ENCODE data around the gene ARAP2.

- TF ChIP-seq CTCF (conservative IDR thresholded peaks at IDR 0.05; ENCODE audit: low read length) (no peak), EZH2phosphoT487 (IDR thresholded peaks at IDR 0.05; ENCODE audit: borderline replicate concordance, low read depth, low read length) (no peak)
Measured at GRCh38 chr4:36218121-36218520, 26.2 kb downstream of the ARAP2 start.
